DND-41 (cell line): ENCODE measurements around the gene GARIN1A.

ENCODE experiments used
- ATAC-seq: fragments of 200-7000 bp; cut with Tn5 transposase; 3 replicates; pipeline ENCODE4 v1.9.1; 2021; ENCODE audit warnings: low read depth; ENCODE audit not compliant: insufficient read depth
- DNase-seq: peaks from one replicate; pipeline ENCODE4 v3.0.0-alpha.2; 2020
- H2AFZ ChIP-seq: 2 replicates; pipeline ENCODE4 v1.6.0; 2012; ENCODE audit warnings: low read depth, low read length
- H3K27ac ChIP-seq: 2 replicates; pipeline ENCODE4 v1.5.1; 2012; ENCODE audit warnings: low read length, inconsistent platforms
- H3K27me3 ChIP-seq: fragments of 200-600 bp; sonication (generic); 2 replicates; pipeline ENCODE4 v1.6.0; 2012; ENCODE audit warnings: low read length, mild to moderate bottlenecking, inconsistent platforms; ENCODE audit not compliant: insufficient read depth, poor library complexity
- H3K36me3 ChIP-seq: 2 replicates; pipeline ENCODE4 v1.5.1; 2012; ENCODE audit warnings: low read length, inconsistent platforms; ENCODE audit not compliant: insufficient read depth
- H3K4me1 ChIP-seq: 2 replicates; pipeline ENCODE4 v1.5.1; 2012; ENCODE audit warnings: mild to moderate bottlenecking, low read length; ENCODE audit not compliant: insufficient read depth
- H3K4me2 ChIP-seq: 2 replicates; pipeline ENCODE4 v1.6.0; 2012; ENCODE audit warnings: mild to moderate bottlenecking, moderate library complexity, low read length, inconsistent platforms; ENCODE audit not compliant: insufficient read depth
- H3K4me3 ChIP-seq, 2 experiments: fragments of 200-600 bp in 1 of 2; shearing (Covaris generic) in 1 of 2; 2 replicates each; pipeline ENCODE4 v1.5.1; 2012 to 2016; ENCODE audit warnings: inconsistent platforms in 2 of 2, low read length in 2 of 2, mild to moderate bottlenecking in 2 of 2, low read depth in 1 of 2, moderate library complexity in 1 of 2
- H3K79me2 ChIP-seq: 2 replicates; pipeline ENCODE4 v1.6.0; 2012; ENCODE audit warnings: low read length, inconsistent platforms; ENCODE audit not compliant: insufficient read depth
- H3K9ac ChIP-seq: 2 replicates; pipeline ENCODE4 v1.6.0; 2012; ENCODE audit warnings: low read depth, mild to moderate bottlenecking, inconsistent platforms, low read length, moderate library complexity
- H3K9me3 ChIP-seq: 2 replicates; pipeline ENCODE4 v1.5.1; 2012; ENCODE audit warnings: low read length, moderate library complexity, mild to moderate bottlenecking, inconsistent platforms; ENCODE audit not compliant: insufficient read depth, severe bottlenecking
- H4K20me1 ChIP-seq: 2 replicates; pipeline ENCODE4 v1.6.0; 2012; ENCODE audit warnings: low read length; ENCODE audit not compliant: insufficient read depth
- EZH2 ChIP-seq: IDR thresholded peaks from 3 replicates; pipeline ENCODE4 v1.6.1; 2012; ENCODE audit warnings: borderline replicate concordance, low read depth, mild to moderate bottlenecking, moderate library complexity, low read length, inconsistent platforms; ENCODE audit not compliant: severe bottlenecking
- TF ChIP-seq, protein P1 (sequence below): IDR thresholded peaks from 2 replicates; pipeline ENCODE4 v1.5.1; 2012; ENCODE audit warnings: borderline replicate concordance, low read length, moderate library complexity, mild to moderate bottlenecking; ENCODE audit not compliant: poor library complexity, severe bottlenecking; ENCODE audit errors: extremely low read depth

Gene GARIN1A

DNA sequence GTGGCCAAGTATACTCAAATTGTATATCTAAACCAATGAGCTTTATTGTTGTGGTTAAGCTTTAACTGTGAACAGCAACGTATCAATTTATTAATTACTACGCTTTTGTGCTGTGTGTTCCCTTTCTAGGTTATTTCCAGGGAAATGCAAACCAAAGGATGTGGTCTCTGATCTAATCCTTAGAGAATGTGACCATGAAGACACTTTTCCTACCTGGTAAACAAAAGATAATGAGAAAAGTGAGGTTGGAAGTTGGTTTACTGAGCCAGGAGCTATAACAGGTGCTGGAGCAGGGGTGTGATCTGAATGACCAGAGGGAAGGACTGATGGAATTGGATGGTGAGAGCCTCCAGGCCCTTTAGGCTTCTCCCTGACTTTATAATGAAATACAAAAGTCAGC lies 41.7 kb downstream of the GARIN1A start:
- Histone ChIP-seq H3K4me1 (no peaks in the 10 kb centered on the region), H3K4me3 (no peak overlapping the region), H3K79me2 (no peaks in the 10 kb centered on the region), H3K27me3 (peaks cover 2% of the 10 kb centered on the region), H3K9me3 (no peaks in the 10 kb centered on the region), H3K27ac (no peak overlapping the region), H3K36me3 (no peaks in the 10 kb centered on the region), H3K4me2 (no peak overlapping the region), H2AFZ (no peak overlapping the region), H4K20me1 (no peaks in the 10 kb centered on the region), H3K9ac (no peak overlapping the region)
- DNase-seq (no peak), ATAC-seq (no peak)
- TF ChIP-seq EZH2 = no peak
- TF ChIP-seq, protein P1, sequence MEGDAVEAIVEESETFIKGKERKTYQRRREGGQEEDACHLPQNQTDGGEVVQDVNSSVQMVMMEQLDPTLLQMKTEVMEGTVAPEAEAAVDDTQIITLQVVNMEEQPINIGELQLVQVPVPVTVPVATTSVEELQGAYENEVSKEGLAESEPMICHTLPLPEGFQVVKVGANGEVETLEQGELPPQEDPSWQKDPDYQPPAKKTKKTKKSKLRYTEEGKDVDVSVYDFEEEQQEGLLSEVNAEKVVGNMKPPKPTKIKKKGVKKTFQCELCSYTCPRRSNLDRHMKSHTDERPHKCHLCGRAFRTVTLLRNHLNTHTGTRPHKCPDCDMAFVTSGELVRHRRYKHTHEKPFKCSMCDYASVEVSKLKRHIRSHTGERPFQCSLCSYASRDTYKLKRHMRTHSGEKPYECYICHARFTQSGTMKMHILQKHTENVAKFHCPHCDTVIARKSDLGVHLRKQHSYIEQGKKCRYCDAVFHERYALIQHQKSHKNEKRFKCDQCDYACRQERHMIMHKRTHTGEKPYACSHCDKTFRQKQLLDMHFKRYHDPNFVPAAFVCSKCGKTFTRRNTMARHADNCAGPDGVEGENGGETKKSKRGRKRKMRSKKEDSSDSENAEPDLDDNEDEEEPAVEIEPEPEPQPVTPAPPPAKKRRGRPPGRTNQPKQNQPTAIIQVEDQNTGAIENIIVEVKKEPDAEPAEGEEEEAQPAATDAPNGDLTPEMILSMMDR = no peak

DNA sequence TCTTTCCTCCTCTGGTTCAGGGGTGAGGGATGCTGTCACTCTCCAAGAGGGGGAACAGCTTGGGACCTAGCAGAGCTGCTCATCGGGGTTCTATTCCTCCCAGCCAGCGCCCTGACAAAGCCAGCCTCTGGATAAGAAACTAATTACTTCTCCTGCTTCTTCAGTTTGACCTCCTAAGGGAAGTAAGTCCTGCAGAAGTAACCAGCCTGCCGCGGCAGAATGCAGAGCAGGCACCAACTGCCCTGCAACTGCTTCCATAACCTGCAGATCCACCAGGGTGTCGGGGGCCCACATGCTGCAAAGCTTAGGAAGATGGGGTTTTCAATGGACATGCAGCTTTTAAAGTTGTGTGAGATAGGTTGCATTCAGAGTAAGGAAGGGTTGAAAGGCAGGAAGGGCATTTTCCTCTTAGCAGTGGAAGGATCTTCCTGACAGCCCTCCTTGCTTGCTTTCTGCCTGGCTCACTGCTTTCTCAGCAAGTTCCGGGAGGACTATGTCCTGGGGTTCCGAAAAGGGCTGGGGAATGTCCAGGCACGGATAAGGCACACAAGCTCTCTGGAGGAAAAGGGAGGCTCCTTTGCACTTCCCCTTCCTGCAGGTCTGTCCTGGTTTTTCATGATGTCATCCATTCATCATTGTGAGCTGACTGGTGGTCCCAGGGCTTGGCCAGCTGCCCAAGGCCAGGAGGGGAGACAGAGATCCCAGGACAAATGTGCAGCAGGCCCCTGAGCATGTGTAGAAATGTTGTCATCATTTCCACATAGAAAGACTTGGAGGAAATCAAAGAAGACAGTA lies 42.8 kb downstream of the GARIN1A start:
- Histone ChIP-seq H3K9ac (no peak overlapping the region), H4K20me1 (no peaks in the 10 kb centered on the region), H3K27ac (no peak overlapping the region), H3K9me3 (no peaks in the 10 kb centered on the region), H3K4me3 (no peak overlapping the region), H2AFZ (no peak overlapping the region), H3K36me3 (no peaks in the 10 kb centered on the region), H3K4me1 (no peaks in the 10 kb centered on the region), H3K79me2 (no peaks in the 10 kb centered on the region), H3K4me2 (no peak overlapping the region), H3K27me3 (no peaks in the 10 kb centered on the region)
- TF ChIP-seq, protein P1 = no peak
- TF ChIP-seq EZH2 = no peak
- DNase-seq = no peak
- no peak for ATAC-seq

DNA sequence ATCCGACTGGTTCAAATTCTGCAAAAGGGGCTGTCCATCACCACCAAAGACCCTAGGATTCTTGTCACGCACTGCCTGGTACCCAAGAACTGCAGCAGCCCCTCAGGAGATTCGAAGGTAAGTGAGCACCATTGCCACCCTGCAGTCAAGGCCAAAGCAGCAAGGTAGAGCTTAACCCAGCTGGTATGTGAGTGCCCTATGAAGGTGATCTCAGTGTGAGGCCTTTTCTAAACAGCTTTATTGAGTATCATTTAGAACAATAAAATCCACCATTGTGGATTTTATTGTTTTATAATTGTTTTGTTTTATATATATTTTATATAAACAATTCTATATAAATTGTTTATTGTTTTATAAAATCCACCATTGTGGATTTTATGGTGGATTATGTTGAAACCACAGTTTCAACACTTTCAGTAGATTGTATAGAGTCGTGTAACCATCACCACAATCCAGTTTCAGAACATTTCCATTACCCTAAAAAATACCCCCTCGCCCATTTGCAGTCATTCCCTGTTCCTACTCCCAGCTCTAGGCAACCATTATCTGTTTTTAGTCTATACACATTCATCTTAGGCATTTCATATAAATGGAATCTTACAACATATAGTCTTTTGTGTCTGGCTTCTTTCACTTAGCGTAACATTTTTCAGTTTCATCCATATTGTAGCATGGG lies 47.0 kb downstream of the GARIN1A start:
- H3K27ac ChIP-seq = no peak overlapping the region
- H3K4me1 ChIP-seq = no peaks in the 10 kb centered on the region
- no peaks in the 10 kb centered on the region for H3K79me2 ChIP-seq
- ATAC-seq = no peak
- no peaks in the 10 kb centered on the region for H3K36me3 ChIP-seq
- no peak for DNase-seq
- H3K27me3 ChIP-seq = peaks cover 5% of the 10 kb centered on the region
- H2AFZ ChIP-seq = no peak overlapping the region
- no peak overlapping the region for H3K4me2 ChIP-seq
- TF ChIP-seq, protein P1 = no peak
- TF ChIP-seq EZH2 = no peak
- H4K20me1 ChIP-seq = no peaks in the 10 kb centered on the region
- H3K9ac ChIP-seq = no peak overlapping the region
- no peaks in the 10 kb centered on the region for H3K9me3 ChIP-seq
- H3K4me3 ChIP-seq = no peak overlapping the region
